Type B pancreatic cell (in vitro differentiated cells): Measurements from ENCODE around the gene ZNF780A. TPM values are rescaled to one million over a fixed set of nuclear protein-coding genes. Genes with fewer than 3 reads are reported as not detected.

ENCODE experiments used
- DNase-seq: peaks from one replicate; pipeline ENCODE4 v3.0.0; 2021; ENCODE audit warnings: mixed read lengths; ENCODE audit not compliant: unreplicated experiment; ENCODE audit errors: extremely low spot score
- H3K27ac Mint-ChIP-seq: 2 replicates; pipeline ENCODE4 v1.8.0; 2021; ENCODE audit warnings: mild to moderate bottlenecking, mixed read lengths
- H3K27me3 Mint-ChIP-seq: 2 replicates; pipeline ENCODE4 v1.8.0; 2021; ENCODE audit warnings: mixed read lengths
- H3K36me3 Mint-ChIP-seq: 2 replicates; pipeline ENCODE4 v1.8.0; 2021; ENCODE audit warnings: mixed read lengths
- H3K4me1 Mint-ChIP-seq: one replicate; pipeline ENCODE4 v1.8.0; 2021; ENCODE audit warnings: mixed read lengths; ENCODE audit not compliant: unreplicated experiment
- H3K4me3 Mint-ChIP-seq: 2 replicates; pipeline ENCODE4 v1.8.0; 2021; ENCODE audit warnings: mild to moderate bottlenecking, mixed read lengths
- H3K9me3 Mint-ChIP-seq: 2 replicates; pipeline ENCODE4 v1.8.0; 2021; ENCODE audit warnings: mixed read lengths
- CTCF ChIP-seq: fragments of 200-600 bp; sonication (generic); conservative IDR thresholded peaks from 2 replicates; pipeline ENCODE4 v1.5.0; 2021; ENCODE audit warnings: antibody characterized with exemption, mild to moderate bottlenecking
- long read RNA-seq: library from polyadenylated mRNA; unstranded; transcript quantifications from one replicate; pipeline ENCODE4 v2.0.0, GENCODE V29; 2020
- total RNA-seq: library from RNA; stranded (reverse); gene quantifications from 2 replicates; pipeline ENCODE4 v1.2.1, GENCODE V29; 2021; ENCODE audit warnings: low replicate concordance

Gene ZNF780A
- 21.2 and 24.3 TPM in 2 replicates for total RNA-seq
- long read RNA-seq, full-length matches to known transcripts, result 10 of 11 reads
- long read RNA-seq, partial matches to known transcripts, result 0 of 11 reads
- long read RNA-seq, other reads (novel, unspliced or antisense), result 1 of 11 reads

- peak within 1 kb of the TSS; percentile 100 for H3K27ac Mint-ChIP-seq
- TF ChIP-seq CTCF, result no peak
- peaks cover 6% of the 10 kb centered on the region for H3K9me3 Mint-ChIP-seq
- H3K36me3 Mint-ChIP-seq, result peaks cover 21% of the 10 kb centered on the region
- H3K27me3 Mint-ChIP-seq, result peaks cover 2% of the 10 kb centered on the region
- DNase-seq, result peak; percentile 88
- H3K4me1 Mint-ChIP-seq, result peaks cover 23% of the 10 kb centered on the region
- H3K4me3 Mint-ChIP-seq, result peak within 1 kb of the TSS; percentile 100
Measured at GRCh38 chr19:40090241-40091204, at the start of gene ZNF780A. Gene ZNF780A, minus strand, starts transcription at chr19:40090943. Its CDS starts 6,190 bp downstream, at chr19:40084753.

- Mint-ChIP-seq H3K27me3 (peaks cover 47% of the 10 kb centered on the region), H3K27ac (no peak overlapping the region), H3K9me3 (no peaks in the 10 kb centered on the region), H3K4me1 (no peaks in the 10 kb centered on the region), H3K36me3 (no peaks in the 10 kb centered on the region), H3K4me3 (no peak overlapping the region)
- TF ChIP-seq CTCF, result peak; percentile 82
- no peak for DNase-seq
Measured at GRCh38 chr19:40139533-40140287, 49.0 kb upstream of the ZNF780A start.

GRCh38 chr19:40136818-40137217 is 46.1 kb upstream of the ZNF780A start:
- no peak overlapping the region for H3K4me3 Mint-ChIP-seq

GRCh38 chr19:40134866-40135265 is 44.1 kb upstream of the ZNF780A start:
- Mint-ChIP-seq H3K36me3 (no peaks in the 10 kb centered on the region), H3K27me3 (peaks cover 64% of the 10 kb centered on the region), H3K9me3 (no peaks in the 10 kb centered on the region), H3K27ac (no peak overlapping the region), H3K4me3 (no peak overlapping the region), H3K4me1 (no peaks in the 10 kb centered on the region)
- DNase-seq, result no peak
- TF ChIP-seq CTCF, result no peak

More at GRCh38 chr19:40136818-40137217, 46.1 kb upstream of the ZNF780A start:
- no peaks in the 10 kb centered on the region for H3K9me3 Mint-ChIP-seq
- TF ChIP-seq CTCF, result no peak
- H3K27ac Mint-ChIP-seq, result no peak overlapping the region
- no peaks in the 10 kb centered on the region for H3K36me3 Mint-ChIP-seq
- peaks cover 56% of the 10 kb centered on the region for H3K27me3 Mint-ChIP-seq
- no peaks in the 10 kb centered on the region for H3K4me1 Mint-ChIP-seq
- DNase-seq, result no peak

- peaks cover 69% of the 10 kb centered on the region for H3K27me3 Mint-ChIP-seq
- DNase-seq, result no peak
- TF ChIP-seq CTCF, result no peak
- no peak overlapping the region for H3K4me3 Mint-ChIP-seq
- no peaks in the 10 kb centered on the region for H3K36me3 Mint-ChIP-seq
- no peaks in the 10 kb centered on the region for H3K4me1 Mint-ChIP-seq
- H3K9me3 Mint-ChIP-seq, result no peaks in the 10 kb centered on the region
- no peak overlapping the region for H3K27ac Mint-ChIP-seq
Measured at GRCh38 chr19:40133491-40133890, 42.7 kb upstream of the ZNF780A start.
